DMS79 (cell line): ENCODE results near the gene GNAQ.
"Not testable (repeated sequence)": the region's sequence is repeated elsewhere in the genome, so short reads cannot be mapped to it uniquely, and the experiment has no call there.

Source experiments
- DNase-seq: peaks from one replicate; lab custom pipeline; 2025; lab: John Stamatoyannopoulos, UW

GNAQ gene

GRCh38 chr9:77771171-77771570 lies 260.4 kb downstream of the GNAQ start:
- DNase-seq = no peak

- no peak for DNase-seq
These were observed 261.3 kb downstream of the GNAQ start for GRCh38 chr9:77770340-77770739.

- DNase-seq = no peak
These were observed 262.4 kb downstream of the GNAQ start for GRCh38 chr9:77769246-77769645.

- DNase-seq = no peak
These were observed 265.0 kb downstream of the GNAQ start for GRCh38 chr9:77766587-77766986.

GRCh38 chr9:77765781-77766259 lies 265.8 kb downstream of the GNAQ start:
- DNase-seq = no peak

- DNase-seq = no peak
These were observed 266.5 kb downstream of the GNAQ start for GRCh38 chr9:77764894-77765780.

GRCh38 chr9:77763566-77763965 lies 268.0 kb downstream of the GNAQ start:
- no peak for DNase-seq

- DNase-seq = not testable (repeated sequence)
These were observed 270.7 kb downstream of the GNAQ start for GRCh38 chr9:77760919-77761318.

- no peak for DNase-seq
These were observed 272.2 kb downstream of the GNAQ start for GRCh38 chr9:77759391-77759790.

GRCh38 chr9:77756449-77756848 lies 275.2 kb downstream of the GNAQ start:
- DNase-seq = no peak

- no peak for DNase-seq
These were observed 278.4 kb downstream of the GNAQ start for GRCh38 chr9:77753180-77753579.

GRCh38 chr9:77752554-77752953 lies 279.1 kb downstream of the GNAQ start:
- no peak for DNase-seq

- DNase-seq = no peak
These were observed 280.1 kb downstream of the GNAQ start for GRCh38 chr9:77751341-77752091.

GRCh38 chr9:77750981-77751340 lies 280.6 kb downstream of the GNAQ start:
- no peak for DNase-seq

- DNase-seq = no peak
These were observed 281.3 kb downstream of the GNAQ start for GRCh38 chr9:77750284-77750683.

- DNase-seq = no peak
These were observed 283.3 kb downstream of the GNAQ start for GRCh38 chr9:77748214-77748772.

GRCh38 chr9:77747163-77747562 lies 284.4 kb downstream of the GNAQ start:
- no peak for DNase-seq

- DNase-seq = no peak
These were observed 286.7 kb downstream of the GNAQ start for GRCh38 chr9:77744841-77745430.

- no peak for DNase-seq
These were observed 288.2 kb downstream of the GNAQ start for GRCh38 chr9:77743386-77743785.

- no peak for DNase-seq
These were observed 292.7 kb downstream of the GNAQ start for GRCh38 chr9:77738932-77739331.

GRCh38 chr9:77735494-77735893 lies 296.1 kb downstream of the GNAQ start:
- no peak for DNase-seq

- DNase-seq = peak; percentile 31
These were observed 299.7 kb downstream of the GNAQ start for GRCh38 chr9:77731930-77732329.
